WTC11 (cell line): ENCODE results near the gene FAM118B.

Experiments
- CREB1 ChIP-seq: sonication (generic); formaldehyde crosslinking; IDR thresholded peaks from 2 replicates; pipeline ENCODE4 v1.8.0; 2023; ENCODE audit warnings: mild to moderate bottlenecking, missing genetic modification reagents
- CTCF ChIP-seq: fragments of 200-600 bp; IDR thresholded peaks from 2 replicates; pipeline ENCODE4 v1.8.0; 2022; ENCODE audit warnings: antibody characterized with exemption
- USF2 ChIP-seq: sonication (generic); formaldehyde crosslinking; IDR thresholded peaks from 2 replicates; pipeline ENCODE4 v1.8.1; 2023; ENCODE audit warnings: mild to moderate bottlenecking, missing genetic modification reagents, moderate library complexity
- ZNF232 ChIP-seq: sonication (generic); formaldehyde crosslinking; IDR thresholded peaks from 2 replicates; pipeline ENCODE4 v1.8.0; 2022; ENCODE audit warnings: mild to moderate bottlenecking, missing genetic modification reagents
- TF ChIP-seq, protein P1 (sequence below): sonication (generic); formaldehyde crosslinking; IDR thresholded peaks from 2 replicates; pipeline ENCODE4 v1.8.0; 2022; ENCODE audit warnings: mild to moderate bottlenecking, missing genetic modification reagents
- TF ChIP-seq, protein P2 (sequence below): sonication (generic); formaldehyde crosslinking; IDR thresholded peaks from 2 replicates; pipeline ENCODE4 v1.8.1; 2023; ENCODE audit warnings: mild to moderate bottlenecking, missing genetic modification reagents

DNA sequence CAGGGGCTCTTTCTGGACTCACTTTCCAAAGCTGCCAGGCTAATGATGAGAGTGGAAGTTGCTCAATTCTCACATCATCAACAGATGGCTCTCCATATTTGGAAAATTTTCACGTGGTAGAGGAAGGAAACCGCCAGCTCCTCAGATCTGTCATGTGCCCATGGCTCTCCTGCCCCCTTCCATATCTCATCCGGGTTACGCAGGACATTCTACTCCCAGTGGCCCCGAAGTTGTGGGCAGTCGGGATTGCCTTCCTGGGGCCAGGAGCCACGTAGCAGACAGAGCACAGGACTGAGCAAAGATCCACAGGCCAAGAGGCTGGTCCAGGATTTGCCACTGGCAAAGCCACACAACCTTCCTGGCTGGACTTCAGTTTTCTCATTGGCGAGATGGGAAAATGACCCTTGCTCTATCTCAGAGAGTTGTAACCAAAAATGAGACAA lies 39.0 kb upstream of the FAM118B start:
- no peak for TF ChIP-seq ZNF232 (CRISPR knock-in tag)
- no peak for TF ChIP-seq CTCF
- TF ChIP-seq, protein P1, sequence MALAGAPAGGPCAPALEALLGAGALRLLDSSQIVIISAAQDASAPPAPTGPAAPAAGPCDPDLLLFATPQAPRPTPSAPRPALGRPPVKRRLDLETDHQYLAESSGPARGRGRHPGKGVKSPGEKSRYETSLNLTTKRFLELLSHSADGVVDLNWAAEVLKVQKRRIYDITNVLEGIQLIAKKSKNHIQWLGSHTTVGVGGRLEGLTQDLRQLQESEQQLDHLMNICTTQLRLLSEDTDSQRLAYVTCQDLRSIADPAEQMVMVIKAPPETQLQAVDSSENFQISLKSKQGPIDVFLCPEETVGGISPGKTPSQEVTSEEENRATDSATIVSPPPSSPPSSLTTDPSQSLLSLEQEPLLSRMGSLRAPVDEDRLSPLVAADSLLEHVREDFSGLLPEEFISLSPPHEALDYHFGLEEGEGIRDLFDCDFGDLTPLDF (CRISPR knock-in tag): no peak
- TF ChIP-seq CREB1 (CRISPR knock-in tag): no peak
- TF ChIP-seq, protein P2, sequence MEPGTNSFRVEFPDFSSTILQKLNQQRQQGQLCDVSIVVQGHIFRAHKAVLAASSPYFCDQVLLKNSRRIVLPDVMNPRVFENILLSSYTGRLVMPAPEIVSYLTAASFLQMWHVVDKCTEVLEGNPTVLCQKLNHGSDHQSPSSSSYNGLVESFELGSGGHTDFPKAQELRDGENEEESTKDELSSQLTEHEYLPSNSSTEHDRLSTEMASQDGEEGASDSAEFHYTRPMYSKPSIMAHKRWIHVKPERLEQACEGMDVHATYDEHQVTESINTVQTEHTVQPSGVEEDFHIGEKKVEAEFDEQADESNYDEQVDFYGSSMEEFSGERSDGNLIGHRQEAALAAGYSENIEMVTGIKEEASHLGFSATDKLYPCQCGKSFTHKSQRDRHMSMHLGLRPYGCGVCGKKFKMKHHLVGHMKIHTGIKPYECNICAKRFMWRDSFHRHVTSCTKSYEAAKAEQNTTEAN: no peak
- TF ChIP-seq USF2 (CRISPR knock-in tag): no peak
